ENCODE results near the gene IL18R1.

Gene IL18R1

DNA sequence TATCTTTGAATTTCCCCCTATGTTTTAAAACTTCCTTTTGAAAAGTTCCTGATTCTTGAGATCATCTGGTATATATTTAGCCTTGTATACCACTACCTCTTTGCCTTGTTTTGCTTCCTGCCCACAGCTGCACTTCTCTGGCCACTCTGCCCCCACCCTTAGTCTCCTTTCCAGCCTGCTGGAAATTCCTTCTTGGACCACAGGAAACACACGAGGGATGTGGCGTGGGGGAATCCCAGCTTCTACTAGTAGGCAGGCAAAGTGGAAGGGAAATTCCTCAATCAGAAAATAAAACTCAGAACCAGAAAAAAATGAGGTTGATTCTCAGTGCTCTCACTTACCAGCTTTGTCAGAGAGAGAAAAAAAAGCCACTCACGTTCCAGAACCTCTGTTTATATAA, 80.7 kb downstream of the IL18R1 start:
- DNase-seq: no peak

DNA sequence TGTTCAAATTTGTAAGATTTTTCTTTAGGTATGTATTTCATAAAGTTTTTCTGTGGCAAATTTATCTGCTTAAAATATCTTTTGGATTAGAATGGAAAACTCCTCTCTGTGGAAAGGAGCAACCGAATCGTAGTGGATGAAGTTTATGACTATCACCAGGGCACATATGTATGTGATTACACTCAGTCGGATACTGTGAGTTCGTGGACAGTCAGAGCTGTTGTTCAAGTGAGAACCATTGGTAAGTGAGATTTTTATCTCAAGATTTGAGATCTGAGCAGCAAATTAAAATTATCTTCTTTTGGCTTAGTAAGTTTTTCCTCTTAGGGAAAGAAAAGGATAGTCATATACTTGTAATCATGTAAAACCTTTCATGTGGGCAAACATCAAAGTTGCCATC, 81.5 kb downstream of the IL18R1 start:
- no peak for DNase-seq

DNA sequence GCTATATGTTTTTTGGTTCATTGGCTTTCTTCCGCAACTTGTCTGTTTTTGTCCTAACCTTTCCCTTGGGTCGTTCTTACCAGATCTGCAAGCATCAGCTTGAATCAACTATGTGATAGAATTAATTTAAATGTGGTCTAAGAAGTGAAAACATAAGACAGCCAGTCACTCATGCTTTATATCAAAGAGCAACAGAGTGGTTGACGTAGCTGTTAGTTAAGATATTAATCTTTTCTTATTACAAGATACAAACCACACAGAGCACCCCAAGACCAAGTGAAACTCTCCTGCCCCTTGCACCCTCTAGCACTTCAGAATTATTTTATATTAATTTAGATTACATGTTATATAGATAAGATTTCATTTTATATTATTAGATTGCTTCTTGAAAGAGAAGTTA, 82.5 kb downstream of the IL18R1 start:
- DNase-seq: no peak

DNA sequence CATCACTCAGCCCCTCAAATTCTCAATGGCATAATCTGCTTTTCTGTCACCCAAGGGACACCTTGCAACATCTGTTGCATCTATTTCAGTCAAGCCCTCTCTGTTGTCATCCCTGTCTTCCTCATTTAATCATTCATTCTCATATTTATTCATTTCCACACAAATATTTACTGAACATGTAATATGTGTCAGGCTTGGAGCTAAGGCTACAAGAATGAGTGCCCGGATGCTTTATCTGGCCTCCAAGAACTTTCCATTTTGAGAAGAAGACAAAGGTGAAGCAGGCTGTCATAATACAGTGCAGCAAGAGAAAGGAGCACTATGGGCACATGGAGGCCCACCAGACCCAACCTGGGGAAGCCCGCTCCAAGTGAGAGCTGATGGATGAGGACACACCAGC, 83.0 kb downstream of the IL18R1 start:
- no peak for DNase-seq

DNA sequence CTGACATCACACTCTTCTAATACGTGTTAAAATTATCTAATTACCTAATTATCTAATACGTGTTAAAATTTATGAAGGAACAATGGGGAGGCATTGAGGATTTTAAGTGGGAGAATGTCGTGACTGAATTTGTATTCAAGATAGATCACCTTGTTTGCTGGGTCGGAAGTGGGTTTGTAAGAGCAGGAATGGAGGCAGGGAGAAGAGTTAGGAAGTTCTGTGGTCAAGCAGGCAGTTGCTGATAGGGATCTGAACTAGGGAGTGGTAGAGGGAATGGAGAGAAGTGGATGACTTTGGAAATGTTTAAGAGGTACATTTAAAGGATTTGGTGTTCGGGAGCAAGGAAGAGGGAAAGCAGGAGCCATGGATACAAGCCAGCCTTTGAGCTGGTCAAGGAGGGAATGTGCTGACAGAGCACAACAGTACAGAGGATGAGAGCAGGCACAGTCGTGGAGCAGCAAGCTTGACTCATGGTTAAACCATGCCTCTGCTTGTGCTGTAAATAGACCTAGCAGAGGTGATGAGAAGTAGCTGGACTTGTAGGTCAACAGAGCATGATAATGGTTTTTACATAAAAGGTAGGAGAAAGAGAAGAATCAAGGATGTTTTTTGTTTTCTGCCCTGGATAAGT, 83.6 kb downstream of the IL18R1 start:
- DNase-seq: no peak

DNA sequence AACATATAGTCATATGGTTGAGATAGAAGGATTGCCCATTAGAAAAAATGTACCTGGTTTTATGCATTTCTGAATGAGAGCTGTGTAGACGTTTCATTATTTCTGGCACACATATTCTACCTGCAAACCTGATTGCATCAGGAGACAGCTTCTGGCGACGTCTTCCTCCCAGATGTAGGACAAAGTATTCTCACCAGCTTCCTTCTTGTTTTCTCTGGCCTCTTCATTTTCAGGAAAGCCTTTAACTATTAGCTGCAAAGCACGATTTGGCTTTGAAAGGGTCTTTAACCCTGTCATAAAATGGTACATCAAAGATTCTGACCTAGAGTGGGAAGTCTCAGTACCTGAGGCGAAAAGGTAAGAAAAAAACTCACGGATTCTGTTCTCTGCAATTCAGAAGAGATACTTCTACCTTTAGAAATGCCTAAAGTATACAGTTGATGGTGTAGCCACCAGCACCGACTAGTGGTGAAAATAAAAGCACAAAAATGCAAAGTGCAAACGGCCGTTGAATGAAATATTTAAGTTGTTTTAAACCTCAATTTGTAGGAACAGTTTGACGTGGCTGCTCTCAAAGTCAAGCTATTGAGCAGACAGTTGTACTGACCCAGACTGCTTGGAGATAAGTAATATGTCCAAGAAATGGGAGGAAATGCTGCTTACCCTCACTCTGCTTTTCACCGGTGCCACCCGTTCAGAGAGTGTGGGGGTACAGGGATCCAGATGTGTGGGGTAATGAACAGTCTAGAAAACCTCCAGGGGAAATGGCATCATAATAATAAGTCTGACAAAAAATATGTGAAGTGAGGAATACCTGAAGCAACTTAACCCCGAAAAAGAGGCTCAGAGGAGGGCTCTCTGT, 87.6 kb downstream of the IL18R1 start:
- peak; percentile 22 for DNase-seq

DNA sequence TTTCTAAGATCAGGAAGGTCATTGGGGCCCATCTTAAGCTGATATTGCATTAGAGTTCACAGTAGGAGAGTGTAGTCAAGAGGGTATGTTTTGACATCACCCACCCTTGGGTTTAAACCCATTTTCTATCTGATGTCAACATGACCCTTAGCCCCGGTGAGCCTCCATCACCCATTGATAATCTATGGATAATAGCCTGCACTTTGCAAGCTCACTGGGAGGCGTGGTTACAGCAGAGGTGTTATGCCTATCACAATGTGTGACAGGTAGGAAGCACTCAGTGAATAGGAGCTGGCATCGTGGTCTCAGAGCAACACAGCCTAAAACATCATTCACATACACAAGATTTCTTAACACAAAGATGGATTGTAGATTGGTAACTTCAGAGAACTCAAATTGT, 88.6 kb downstream of the IL18R1 start:
- DNase-seq: no peak

DNA sequence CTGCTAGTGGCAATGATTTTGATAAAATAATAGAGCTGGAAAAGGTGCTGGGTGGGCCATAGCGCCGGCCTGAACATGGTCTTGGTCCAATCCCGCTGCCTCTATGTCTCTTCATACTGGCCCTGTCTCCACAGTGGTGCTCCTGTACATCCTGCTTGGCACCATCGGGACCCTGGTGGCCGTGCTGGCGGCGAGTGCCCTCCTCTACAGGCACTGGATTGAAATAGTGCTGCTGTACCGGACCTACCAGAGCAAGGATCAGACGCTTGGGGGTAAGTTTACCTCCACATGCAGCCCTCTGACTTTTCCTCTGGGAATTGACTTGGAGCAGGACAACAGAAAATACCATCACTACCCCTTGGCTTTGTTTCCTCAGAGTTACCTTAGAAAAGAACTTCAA, 91.3 kb downstream of the IL18R1 start:
- no peak for DNase-seq

Data from CD4-positive, alpha-beta T cell treated with Interleukin-15 for 1 hour (primary cell).